Neural cell (in vitro differentiated cells): ENCODE measurements around the gene DCDC2.

Experiments used
- CTCF ChIP-seq: fragments of 450-650 bp; IDR thresholded peaks from 2 replicates; pipeline ENCODE4 v1.5.1; 2014; ENCODE audit warnings: antibody characterized with exemption, mild to moderate bottlenecking, moderate library complexity; ENCODE audit not compliant: poor library complexity, severe bottlenecking
- POLR2AphosphoS5 ChIP-seq: IDR thresholded peaks from 2 replicates; pipeline ENCODE4 v1.6.1; 2012
- SMC3 ChIP-seq: fragments of 450-650 bp; conservative IDR thresholded peaks from 2 replicates; pipeline ENCODE4 v1.6.1; 2014; ENCODE audit warnings: antibody characterized with exemption, mild to moderate bottlenecking, moderate library complexity; ENCODE audit not compliant: poor library complexity

- TF ChIP-seq POLR2AphosphoS5 (no peak), CTCF (no peak), SMC3 (no peak)
Observed at GRCh38 chr6:24231438-24231977, 126.4 kb downstream of the DCDC2 start.
